ENCODE results near the gene NME7.
A peak's percentile ranks its signal among the peaks of the same experiment; 100 is the strongest.

NME7 gene

DNA sequence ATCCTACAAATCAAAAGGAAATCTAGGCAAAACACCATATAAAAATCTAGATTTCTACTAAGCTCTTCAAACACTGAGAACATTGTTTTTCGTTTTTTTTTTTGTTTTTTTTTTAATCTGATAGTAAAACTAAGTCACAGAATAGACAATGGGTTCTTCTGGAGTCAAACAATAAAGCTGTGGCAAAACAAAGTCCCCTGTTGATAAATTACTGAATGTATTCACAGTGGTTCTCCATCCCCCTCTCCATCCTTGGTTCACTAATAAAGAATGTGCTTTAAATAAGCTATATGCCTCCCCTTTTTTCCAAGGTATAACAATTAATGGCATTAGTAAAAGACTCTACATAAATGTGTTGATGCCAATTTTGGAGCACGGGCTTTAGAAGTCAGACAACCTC is 277.8 kb downstream of the NME7 start:
- TF ChIP-seq, protein P1, sequence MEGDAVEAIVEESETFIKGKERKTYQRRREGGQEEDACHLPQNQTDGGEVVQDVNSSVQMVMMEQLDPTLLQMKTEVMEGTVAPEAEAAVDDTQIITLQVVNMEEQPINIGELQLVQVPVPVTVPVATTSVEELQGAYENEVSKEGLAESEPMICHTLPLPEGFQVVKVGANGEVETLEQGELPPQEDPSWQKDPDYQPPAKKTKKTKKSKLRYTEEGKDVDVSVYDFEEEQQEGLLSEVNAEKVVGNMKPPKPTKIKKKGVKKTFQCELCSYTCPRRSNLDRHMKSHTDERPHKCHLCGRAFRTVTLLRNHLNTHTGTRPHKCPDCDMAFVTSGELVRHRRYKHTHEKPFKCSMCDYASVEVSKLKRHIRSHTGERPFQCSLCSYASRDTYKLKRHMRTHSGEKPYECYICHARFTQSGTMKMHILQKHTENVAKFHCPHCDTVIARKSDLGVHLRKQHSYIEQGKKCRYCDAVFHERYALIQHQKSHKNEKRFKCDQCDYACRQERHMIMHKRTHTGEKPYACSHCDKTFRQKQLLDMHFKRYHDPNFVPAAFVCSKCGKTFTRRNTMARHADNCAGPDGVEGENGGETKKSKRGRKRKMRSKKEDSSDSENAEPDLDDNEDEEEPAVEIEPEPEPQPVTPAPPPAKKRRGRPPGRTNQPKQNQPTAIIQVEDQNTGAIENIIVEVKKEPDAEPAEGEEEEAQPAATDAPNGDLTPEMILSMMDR (IDR thresholded peaks at IDR 0.05; ENCODE audit: low read depth, low read length, missing control alignments) = no peak
- Histone ChIP-seq H3K36me3 (replicated peaks) (no peaks in the 10 kb centered on the region), H3K4me3 (ENCODE audit: low read depth, low read length) (no peak overlapping the region), H3K27ac (no peak overlapping the region), H3K27me3 (replicated peaks) (no peaks in the 10 kb centered on the region)
- no peak for DNase-seq
- in situ Hi-C loops (cut with HindIII; ENCODE audit: low pct_ligation_motif_present, low sequenced_read_pairs) = no loop called here

- H3K36me3 ChIP-seq (replicated peaks) = no peaks in the 10 kb centered on the region
- no peak overlapping the region for H3K4me3 ChIP-seq (ENCODE audit: low read depth, low read length)
- no peaks in the 10 kb centered on the region for H3K27me3 ChIP-seq (replicated peaks)
- DNase-seq = no peak
- H3K27ac ChIP-seq = no peak overlapping the region
- in situ Hi-C loops (cut with HindIII; ENCODE audit: low pct_ligation_motif_present, low sequenced_read_pairs) = no loop called here
- TF ChIP-seq, protein P1 (IDR thresholded peaks at IDR 0.05; ENCODE audit: low read depth, low read length, missing control alignments) = no peak
Observed at GRCh38 chr1:169087876-169088275, 279.7 kb downstream of the NME7 start.

GRCh38 chr1:169086603-169087455 is 280.8 kb downstream of the NME7 start:
- no peak overlapping the region for H3K27ac ChIP-seq
- peak; percentile 70 for DNase-seq
- H3K36me3 ChIP-seq (replicated peaks) = no peaks in the 10 kb centered on the region
- in situ Hi-C loops (cut with HindIII; ENCODE audit: low pct_ligation_motif_present, low sequenced_read_pairs) = no loop called here
- no peaks in the 10 kb centered on the region for H3K27me3 ChIP-seq (replicated peaks)
- TF ChIP-seq, protein P1 (IDR thresholded peaks at IDR 0.05; ENCODE audit: low read depth, low read length, missing control alignments) = no peak
- no peak overlapping the region for H3K4me3 ChIP-seq (ENCODE audit: low read depth, low read length)

DNA sequence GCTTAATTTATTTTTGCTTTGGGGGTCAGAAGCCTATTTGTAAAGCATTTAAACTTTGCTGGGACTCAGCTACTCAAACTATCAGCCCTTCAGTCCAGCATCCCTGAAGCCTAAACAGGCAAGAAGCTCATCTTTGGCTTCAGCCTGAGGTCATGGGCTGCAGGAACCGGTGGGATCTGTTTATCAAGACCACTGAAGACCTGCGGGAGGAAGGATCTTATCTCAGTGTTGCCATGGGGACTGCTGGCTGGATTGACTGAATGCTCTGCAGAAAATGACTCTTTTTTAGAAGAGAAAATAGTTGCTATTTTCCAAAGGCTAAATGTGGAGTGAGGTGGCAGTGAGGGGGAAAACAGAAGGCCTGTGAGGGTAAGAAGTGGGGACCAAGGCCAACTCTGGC is 281.7 kb downstream of the NME7 start:
- Histone ChIP-seq H3K27me3 (replicated peaks) (no peaks in the 10 kb centered on the region), H3K27ac (no peak overlapping the region), H3K36me3 (replicated peaks) (no peaks in the 10 kb centered on the region), H3K4me3 (ENCODE audit: low read depth, low read length) (no peak overlapping the region)
- in situ Hi-C loops (cut with HindIII; ENCODE audit: low pct_ligation_motif_present, low sequenced_read_pairs) = no loop called here
- TF ChIP-seq, protein P1 (IDR thresholded peaks at IDR 0.05; ENCODE audit: low read depth, low read length, missing control alignments) = no peak
- no peak for DNase-seq

Data from brain microvascular endothelial cell (primary cell).